Activated CD8-positive, alpha-beta T cell treated with anti-CD3 and anti-CD28 coated beads for 36 hours (primary cell): Measurements from ENCODE around the gene CACNA2D3. TPM values are rescaled to one million over a fixed set of nuclear protein-coding genes. Genes with fewer than 3 reads are reported as not detected.

ENCODE experiments used
- ATAC-seq: fragments of 200-7000 bp; cut with Tn5 transposase; one replicate; pipeline ENCODE4 v1.10.0; 2021; ENCODE audit warnings: mild to moderate bottlenecking, moderate library complexity
- CTCF ChIA-PET: fragments of 350-600 bp; sonication (Branson Sonifier 250); formaldehyde crosslinking; loops from one replicate; lab custom pipeline; 2021; ENCODE audit warnings: antibody characterized with exemption; lab: Charles Lee
- POLR2A ChIA-PET: fragments of 350-600 bp; sonication (Branson Sonifier 250); formaldehyde crosslinking; loops from one replicate; lab custom pipeline; 2021; ENCODE audit warnings: antibody characterized with exemption; lab: Charles Lee
- DNase-seq: peaks from one replicate; pipeline ENCODE4 v3.0.0-alpha.2; 2020
- H3K27ac Mint-ChIP-seq: one replicate; pipeline ENCODE4 v1.8.0; 2021; ENCODE audit warnings: mild to moderate bottlenecking, mixed read lengths
- H3K27me3 Mint-ChIP-seq: one replicate; pipeline ENCODE4 v1.8.0; 2021; ENCODE audit warnings: mixed read lengths
- H3K36me3 Mint-ChIP-seq: one replicate; pipeline ENCODE4 v1.8.0; 2021; ENCODE audit warnings: low read depth, mixed read lengths
- H3K4me1 Mint-ChIP-seq: one replicate; pipeline ENCODE4 v1.8.0; 2021; ENCODE audit warnings: low read depth, mixed read lengths
- H3K4me3 Mint-ChIP-seq: one replicate; pipeline ENCODE4 v1.8.0; 2021; ENCODE audit warnings: mild to moderate bottlenecking, moderate library complexity, mixed read lengths
- H3K9me3 Mint-ChIP-seq: one replicate; pipeline ENCODE4 v1.8.0; 2021; ENCODE audit warnings: mixed read lengths
- intact Hi-C: fragments of 100-400 bp; cut with micrococcal nuclease; formaldehyde crosslinking; loops from one replicate; pipeline ENCODE4 v1.10.0; 2022
- total RNA-seq, 2 experiments: library from RNA; stranded (reverse); gene quantifications; one replicate each; pipeline ENCODE4 v1.2.3, GENCODE V29; 2021
- TF ChIP-seq, protein P1 (sequence below): fragments of 200-600 bp; IDR thresholded peaks from one replicate; pipeline ENCODE4 v1.8.0; 2022; ENCODE audit warnings: antibody characterized with exemption, mild to moderate bottlenecking

CACNA2D3 gene
- total RNA-seq, 2 experiments from 2014 or later: not detected

- H3K36me3 Mint-ChIP-seq: no peaks in the 10 kb centered on the region
- intact Hi-C loops: no loop called here
- TF ChIP-seq, protein P1, sequence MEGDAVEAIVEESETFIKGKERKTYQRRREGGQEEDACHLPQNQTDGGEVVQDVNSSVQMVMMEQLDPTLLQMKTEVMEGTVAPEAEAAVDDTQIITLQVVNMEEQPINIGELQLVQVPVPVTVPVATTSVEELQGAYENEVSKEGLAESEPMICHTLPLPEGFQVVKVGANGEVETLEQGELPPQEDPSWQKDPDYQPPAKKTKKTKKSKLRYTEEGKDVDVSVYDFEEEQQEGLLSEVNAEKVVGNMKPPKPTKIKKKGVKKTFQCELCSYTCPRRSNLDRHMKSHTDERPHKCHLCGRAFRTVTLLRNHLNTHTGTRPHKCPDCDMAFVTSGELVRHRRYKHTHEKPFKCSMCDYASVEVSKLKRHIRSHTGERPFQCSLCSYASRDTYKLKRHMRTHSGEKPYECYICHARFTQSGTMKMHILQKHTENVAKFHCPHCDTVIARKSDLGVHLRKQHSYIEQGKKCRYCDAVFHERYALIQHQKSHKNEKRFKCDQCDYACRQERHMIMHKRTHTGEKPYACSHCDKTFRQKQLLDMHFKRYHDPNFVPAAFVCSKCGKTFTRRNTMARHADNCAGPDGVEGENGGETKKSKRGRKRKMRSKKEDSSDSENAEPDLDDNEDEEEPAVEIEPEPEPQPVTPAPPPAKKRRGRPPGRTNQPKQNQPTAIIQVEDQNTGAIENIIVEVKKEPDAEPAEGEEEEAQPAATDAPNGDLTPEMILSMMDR: no peak
- DNase-seq (no peak), ATAC-seq (no peak)
- ChIA-PET CTCF (no interaction called here), POLR2A (no interaction called here)
- H3K4me3 Mint-ChIP-seq: no peak overlapping the region
- peaks cover 2% of the 10 kb centered on the region for H3K27me3 Mint-ChIP-seq
- no peaks in the 10 kb centered on the region for H3K4me1 Mint-ChIP-seq
- no peak overlapping the region for H3K27ac Mint-ChIP-seq
- peaks cover 19% of the 10 kb centered on the region for H3K9me3 Mint-ChIP-seq
Measured at GRCh38 chr3:54494209-54494608, 371.9 kb downstream of the CACNA2D3 start.

DNA sequence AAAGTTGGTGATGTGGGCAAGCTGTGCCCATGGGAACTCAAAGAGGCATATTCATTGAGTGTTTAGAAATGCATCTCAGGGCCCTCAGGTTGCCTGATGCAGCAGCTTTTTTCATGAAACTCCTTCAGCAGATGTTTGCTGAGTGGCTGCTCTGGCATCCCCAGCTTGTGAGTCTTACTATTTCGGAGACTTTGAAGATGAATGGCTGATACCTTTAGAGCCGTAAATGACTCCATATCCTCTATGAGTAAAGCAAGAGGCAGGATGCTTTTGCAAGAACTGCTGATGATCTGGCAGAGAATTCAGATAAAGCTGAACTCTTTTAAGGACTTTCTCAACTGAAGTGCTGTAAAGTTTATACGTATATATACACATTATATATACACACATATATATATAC, 384.3 kb downstream of the CACNA2D3 start:
- Mint-ChIP-seq H3K27me3 (peaks cover 4% of the 10 kb centered on the region), H3K9me3 (peaks cover 2% of the 10 kb centered on the region), H3K36me3 (no peaks in the 10 kb centered on the region), H3K4me1 (no peaks in the 10 kb centered on the region), H3K4me3 (no peak overlapping the region), H3K27ac (no peak overlapping the region)
- DNase-seq (no peak), ATAC-seq (no peak)
- TF ChIP-seq, protein P1: no peak
- intact Hi-C loops: no loop called here
- POLR2A ChIA-PET: no interaction called here
- CTCF ChIA-PET: no interaction called here

- TF ChIP-seq, protein P1: no peak
- Mint-ChIP-seq H3K27ac (no peak overlapping the region), H3K36me3 (no peaks in the 10 kb centered on the region), H3K4me1 (no peaks in the 10 kb centered on the region), H3K9me3 (no peaks in the 10 kb centered on the region), H3K4me3 (no peak overlapping the region), H3K27me3 (peaks cover 4% of the 10 kb centered on the region)
- intact Hi-C loops: no loop called here
- ATAC-seq: no peak
- POLR2A ChIA-PET: no interaction called here
- DNase-seq: no peak
- CTCF ChIA-PET: no interaction called here
Measured at GRCh38 chr3:54507876-54508460, 385.6 kb downstream of the CACNA2D3 start.

- Mint-ChIP-seq H3K36me3 (no peaks in the 10 kb centered on the region), H3K9me3 (no peaks in the 10 kb centered on the region), H3K4me1 (no peaks in the 10 kb centered on the region), H3K27ac (no peak overlapping the region), H3K27me3 (no peaks in the 10 kb centered on the region), H3K4me3 (no peak overlapping the region)
- DNase-seq: no peak
- ATAC-seq: no peak
- TF ChIP-seq, protein P1: no peak
- CTCF ChIA-PET: no interaction called here
- POLR2A ChIA-PET: no interaction called here
- intact Hi-C loops: no loop called here
Measured at GRCh38 chr3:54510506-54510905, 388.2 kb downstream of the CACNA2D3 start.

GRCh38 chr3:54511766-54512365, 389.5 kb downstream of the CACNA2D3 start:
- DNase-seq (no peak), ATAC-seq (no peak)
- Mint-ChIP-seq H3K4me1 (no peaks in the 10 kb centered on the region), H3K36me3 (no peaks in the 10 kb centered on the region), H3K4me3 (no peak overlapping the region), H3K27ac (no peak overlapping the region), H3K27me3 (no peaks in the 10 kb centered on the region), H3K9me3 (no peaks in the 10 kb centered on the region)
- TF ChIP-seq, protein P1: no peak
- ChIA-PET POLR2A (no interaction called here), CTCF (no interaction called here)
- intact Hi-C loops: no loop called here
